SK-N-SH treated with all-trans-retinoic acid at 6 μM for 48 hours (cell line): Measurements from ENCODE around the gene FANCC.

Source experiments
- ATAC-seq: fragments of 200-7000 bp; cut with Tn5 transposase; 3 replicates; pipeline ENCODE4 v1.9.1; 2020; ENCODE audit warnings: mild to moderate bottlenecking, moderate library complexity
- ARNTL ChIP-seq: fragments of 450-650 bp; formaldehyde crosslinking; IDR thresholded peaks from 2 replicates; pipeline ENCODE4 v1.5.0; 2020; ENCODE audit warnings: low read depth, mild to moderate bottlenecking, moderate library complexity, borderline replicate concordance
- BACH2 ChIP-seq: fragments of 250-450 bp; sonication (Bioruptor Pico); IDR thresholded peaks from 2 replicates; pipeline ENCODE4 v1.9.0; 2021; ENCODE audit warnings: mild to moderate bottlenecking, borderline replicate concordance
- CSDC2 ChIP-seq: fragments of 250-450 bp; sonication (Bioruptor Pico); IDR thresholded peaks from 2 replicates; pipeline ENCODE4 v1.5.0; 2020; ENCODE audit warnings: mild to moderate bottlenecking, moderate library complexity
- ESRRG ChIP-seq: fragments of 250-450 bp; sonication (Bioruptor Pico); IDR thresholded peaks from 2 replicates; pipeline ENCODE4 v1.6.1; 2021; ENCODE audit warnings: mild to moderate bottlenecking
- GLIS3 ChIP-seq: fragments of 250-450 bp; sonication (Bioruptor Pico); IDR thresholded peaks from 2 replicates; pipeline ENCODE4 v1.5.0; 2020; ENCODE audit warnings: mild to moderate bottlenecking, moderate library complexity
- ISL1 ChIP-seq: fragments of 250-450 bp; sonication (Bioruptor Pico); IDR thresholded peaks from 2 replicates; pipeline ENCODE4 v2.1.2; 2022; ENCODE audit warnings: mild to moderate bottlenecking, moderate library complexity
- PPARA ChIP-seq: fragments of 250-450 bp; sonication (Bioruptor Pico); IDR thresholded peaks from 2 replicates; pipeline ENCODE4 v1.5.0; 2020; ENCODE audit warnings: mild to moderate bottlenecking, borderline replicate concordance
- RARB ChIP-seq: fragments of 250-450 bp; sonication (Bioruptor Pico); IDR thresholded peaks from 2 replicates; pipeline ENCODE4 v1.8.0; 2021; ENCODE audit warnings: mild to moderate bottlenecking, moderate library complexity
- SNAI2 ChIP-seq: fragments of 250-450 bp; sonication (Bioruptor Pico); IDR thresholded peaks from 2 replicates; pipeline ENCODE4 v1.5.0; 2020; ENCODE audit warnings: mild to moderate bottlenecking, moderate library complexity
- TCF4 ChIP-seq: fragments of 250-450 bp; sonication (Bioruptor Pico); IDR thresholded peaks from 2 replicates; pipeline ENCODE4 v1.8.0; 2021; ENCODE audit warnings: mild to moderate bottlenecking, moderate library complexity, borderline replicate concordance
- ZC3H10 ChIP-seq: fragments of 250-450 bp; sonication (Bioruptor Pico); IDR thresholded peaks from 2 replicates; pipeline ENCODE4 v1.5.1; 2021; ENCODE audit warnings: mild to moderate bottlenecking, moderate library complexity
- ZFP3 ChIP-seq: fragments of 250-450 bp; sonication (Bioruptor Pico); IDR thresholded peaks from 2 replicates; pipeline ENCODE4 v1.5.0; 2020; ENCODE audit warnings: mild to moderate bottlenecking, moderate library complexity
- ZNF565 ChIP-seq: fragments of 450-650 bp; formaldehyde crosslinking; conservative IDR thresholded peaks from 2 replicates; pipeline ENCODE4 v1.5.0; 2020; ENCODE audit warnings: low read depth, mild to moderate bottlenecking, moderate library complexity
- ZNF70 ChIP-seq: fragments of 450-650 bp; formaldehyde crosslinking; IDR thresholded peaks from 2 replicates; pipeline ENCODE4 v1.5.0; 2020; ENCODE audit warnings: mild to moderate bottlenecking, moderate library complexity
- ZNF8 ChIP-seq: fragments of 450-650 bp; formaldehyde crosslinking; IDR thresholded peaks from 2 replicates; pipeline ENCODE4 v1.5.0; 2020; ENCODE audit warnings: mild to moderate bottlenecking, moderate library complexity
- TF ChIP-seq, protein P1 (sequence below): fragments of 250-450 bp; sonication (Bioruptor Pico); IDR thresholded peaks from 2 replicates; pipeline ENCODE4 v1.5.1; 2021; ENCODE audit warnings: mild to moderate bottlenecking, moderate library complexity
- TF ChIP-seq, protein P2 (sequence below): fragments of 250-450 bp; sonication (Bioruptor Pico); IDR thresholded peaks from 2 replicates; pipeline ENCODE4 v1.5.0; 2020; ENCODE audit warnings: mild to moderate bottlenecking, moderate library complexity
- TF ChIP-seq, protein P3 (sequence below): fragments of 250-450 bp; sonication (Bioruptor Pico); IDR thresholded peaks from 2 replicates; pipeline ENCODE4 v1.5.1; 2020; ENCODE audit warnings: low read depth, mild to moderate bottlenecking, moderate library complexity
- TF ChIP-seq, protein P4 (sequence below): fragments of 250-450 bp; sonication (Bioruptor Pico); IDR thresholded peaks from 2 replicates; pipeline ENCODE4 v1.8.0; 2020; ENCODE audit warnings: mild to moderate bottlenecking, moderate library complexity, borderline replicate concordance
- TF ChIP-seq, protein P5 (sequence below): fragments of 250-450 bp; sonication (Bioruptor Pico); IDR thresholded peaks from 2 replicates; pipeline ENCODE4 v1.8.0; 2021; ENCODE audit warnings: low read depth, mild to moderate bottlenecking, moderate library complexity, borderline replicate concordance

FANCC gene

DNA sequence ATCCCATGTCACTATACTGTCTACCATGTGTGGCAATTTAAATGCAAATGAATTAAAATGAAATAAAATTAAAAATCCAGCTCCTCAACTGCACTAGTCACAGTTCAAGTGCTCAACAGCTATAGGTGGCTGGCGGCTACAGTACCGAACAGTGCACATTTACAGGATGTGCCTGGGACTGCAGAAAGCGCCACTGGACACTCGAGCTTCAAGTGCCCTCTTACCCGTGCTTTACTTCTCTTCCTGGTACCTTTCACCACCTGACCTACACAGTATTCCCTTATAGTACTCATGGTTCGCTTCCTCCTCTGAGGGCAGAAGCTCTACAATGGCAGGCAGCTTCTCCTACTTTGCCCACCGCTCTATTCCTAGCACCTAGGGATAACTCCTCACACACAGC lies 166.6 kb downstream of the FANCC start:
- no peak for TF ChIP-seq ISL1
- TF ChIP-seq, protein P1, sequence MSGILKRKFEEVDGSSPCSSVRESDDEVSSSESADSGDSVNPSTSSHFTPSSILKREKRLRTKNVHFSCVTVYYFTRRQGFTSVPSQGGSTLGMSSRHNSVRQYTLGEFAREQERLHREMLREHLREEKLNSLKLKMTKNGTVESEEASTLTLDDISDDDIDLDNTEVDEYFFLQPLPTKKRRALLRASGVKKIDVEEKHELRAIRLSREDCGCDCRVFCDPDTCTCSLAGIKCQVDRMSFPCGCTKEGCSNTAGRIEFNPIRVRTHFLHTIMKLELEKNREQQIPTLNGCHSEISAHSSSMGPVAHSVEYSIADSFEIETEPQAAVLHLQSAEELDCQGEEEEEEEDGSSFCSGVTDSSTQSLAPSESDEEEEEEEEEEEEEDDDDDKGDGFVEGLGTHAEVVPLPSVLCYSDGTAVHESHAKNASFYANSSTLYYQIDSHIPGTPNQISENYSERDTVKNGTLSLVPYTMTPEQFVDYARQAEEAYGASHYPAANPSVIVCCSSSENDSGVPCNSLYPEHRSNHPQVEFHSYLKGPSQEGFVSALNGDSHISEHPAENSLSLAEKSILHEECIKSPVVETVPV (CRISPR knock-in tag) = no peak
- TF ChIP-seq SNAI2 (CRISPR knock-in tag) = no peak
- no peak for ATAC-seq

DNA sequence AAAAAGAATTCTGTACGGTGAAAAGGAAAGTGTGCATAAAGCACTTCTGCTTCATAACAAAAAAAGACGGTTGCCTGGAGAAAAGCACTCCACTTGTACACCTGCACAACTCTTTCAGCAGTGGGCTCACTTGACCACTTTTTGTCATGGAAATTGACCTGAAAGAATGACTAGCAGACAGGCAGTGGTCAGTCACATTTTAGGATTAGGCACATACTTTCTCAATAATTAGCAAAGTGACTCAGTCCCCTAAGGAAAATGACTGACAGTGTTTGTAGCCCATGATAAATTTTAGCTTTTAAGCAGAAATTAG lies 169.3 kb downstream of the FANCC start:
- ATAC-seq = no peak
- TF ChIP-seq ZFP3 (CRISPR knock-in tag) (no peak), ZNF8 (CRISPR knock-in tag) (no peak), SNAI2 (CRISPR knock-in tag) (no peak), RARB (CRISPR knock-in tag) (no peak), TCF4 (CRISPR knock-in tag) (no peak), ESRRG (CRISPR knock-in tag) (no peak), GLIS3 (CRISPR knock-in tag) (no peak), ISL1 (no peak), ARNTL (CRISPR knock-in tag) (no peak), ZNF70 (CRISPR knock-in tag) (no peak), BACH2 (no peak), ZC3H10 (CRISPR knock-in tag) (no peak), CSDC2 (no peak), PPARA (CRISPR knock-in tag) (no peak), ZNF565 (no peak)
- TF ChIP-seq, protein P2, sequence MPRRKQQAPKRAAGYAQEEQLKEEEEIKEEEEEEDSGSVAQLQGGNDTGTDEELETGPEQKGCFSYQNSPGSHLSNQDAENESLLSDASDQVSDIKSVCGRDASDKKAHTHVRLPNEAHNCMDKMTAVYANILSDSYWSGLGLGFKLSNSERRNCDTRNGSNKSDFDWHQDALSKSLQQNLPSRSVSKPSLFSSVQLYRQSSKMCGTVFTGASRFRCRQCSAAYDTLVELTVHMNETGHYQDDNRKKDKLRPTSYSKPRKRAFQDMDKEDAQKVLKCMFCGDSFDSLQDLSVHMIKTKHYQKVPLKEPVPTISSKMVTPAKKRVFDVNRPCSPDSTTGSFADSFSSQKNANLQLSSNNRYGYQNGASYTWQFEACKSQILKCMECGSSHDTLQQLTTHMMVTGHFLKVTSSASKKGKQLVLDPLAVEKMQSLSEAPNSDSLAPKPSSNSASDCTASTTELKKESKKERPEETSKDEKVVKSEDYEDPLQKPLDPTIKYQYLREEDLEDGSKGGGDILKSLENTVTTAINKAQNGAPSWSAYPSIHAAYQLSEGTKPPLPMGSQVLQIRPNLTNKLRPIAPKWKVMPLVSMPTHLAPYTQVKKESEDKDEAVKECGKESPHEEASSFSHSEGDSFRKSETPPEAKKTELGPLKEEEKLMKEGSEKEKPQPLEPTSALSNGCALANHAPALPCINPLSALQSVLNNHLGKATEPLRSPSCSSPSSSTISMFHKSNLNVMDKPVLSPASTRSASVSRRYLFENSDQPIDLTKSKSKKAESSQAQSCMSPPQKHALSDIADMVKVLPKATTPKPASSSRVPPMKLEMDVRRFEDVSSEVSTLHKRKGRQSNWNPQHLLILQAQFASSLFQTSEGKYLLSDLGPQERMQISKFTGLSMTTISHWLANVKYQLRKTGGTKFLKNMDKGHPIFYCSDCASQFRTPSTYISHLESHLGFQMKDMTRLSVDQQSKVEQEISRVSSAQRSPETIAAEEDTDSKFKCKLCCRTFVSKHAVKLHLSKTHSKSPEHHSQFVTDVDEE = no peak
- TF ChIP-seq, protein P3, sequence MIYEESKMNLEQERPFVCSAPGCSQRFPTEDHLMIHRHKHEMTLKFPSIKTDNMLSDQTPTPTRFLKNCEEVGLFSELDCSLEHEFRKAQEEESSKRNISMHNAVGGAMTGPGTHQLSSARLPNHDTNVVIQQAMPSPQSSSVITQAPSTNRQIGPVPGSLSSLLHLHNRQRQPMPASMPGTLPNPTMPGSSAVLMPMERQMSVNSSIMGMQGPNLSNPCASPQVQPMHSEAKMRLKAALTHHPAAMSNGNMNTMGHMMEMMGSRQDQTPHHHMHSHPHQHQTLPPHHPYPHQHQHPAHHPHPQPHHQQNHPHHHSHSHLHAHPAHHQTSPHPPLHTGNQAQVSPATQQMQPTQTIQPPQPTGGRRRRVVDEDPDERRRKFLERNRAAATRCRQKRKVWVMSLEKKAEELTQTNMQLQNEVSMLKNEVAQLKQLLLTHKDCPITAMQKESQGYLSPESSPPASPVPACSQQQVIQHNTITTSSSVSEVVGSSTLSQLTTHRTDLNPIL = no peak
- TF ChIP-seq, protein P4, sequence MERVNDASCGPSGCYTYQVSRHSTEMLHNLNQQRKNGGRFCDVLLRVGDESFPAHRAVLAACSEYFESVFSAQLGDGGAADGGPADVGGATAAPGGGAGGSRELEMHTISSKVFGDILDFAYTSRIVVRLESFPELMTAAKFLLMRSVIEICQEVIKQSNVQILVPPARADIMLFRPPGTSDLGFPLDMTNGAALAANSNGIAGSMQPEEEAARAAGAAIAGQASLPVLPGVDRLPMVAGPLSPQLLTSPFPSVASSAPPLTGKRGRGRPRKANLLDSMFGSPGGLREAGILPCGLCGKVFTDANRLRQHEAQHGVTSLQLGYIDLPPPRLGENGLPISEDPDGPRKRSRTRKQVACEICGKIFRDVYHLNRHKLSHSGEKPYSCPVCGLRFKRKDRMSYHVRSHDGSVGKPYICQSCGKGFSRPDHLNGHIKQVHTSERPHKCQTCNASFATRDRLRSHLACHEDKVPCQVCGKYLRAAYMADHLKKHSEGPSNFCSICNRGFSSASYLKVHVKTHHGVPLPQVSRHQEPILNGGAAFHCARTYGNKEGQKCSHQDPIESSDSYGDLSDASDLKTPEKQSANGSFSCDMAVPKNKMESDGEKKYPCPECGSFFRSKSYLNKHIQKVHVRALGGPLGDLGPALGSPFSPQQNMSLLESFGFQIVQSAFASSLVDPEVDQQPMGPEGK (CRISPR knock-in tag) = no peak
- TF ChIP-seq, protein P5, sequence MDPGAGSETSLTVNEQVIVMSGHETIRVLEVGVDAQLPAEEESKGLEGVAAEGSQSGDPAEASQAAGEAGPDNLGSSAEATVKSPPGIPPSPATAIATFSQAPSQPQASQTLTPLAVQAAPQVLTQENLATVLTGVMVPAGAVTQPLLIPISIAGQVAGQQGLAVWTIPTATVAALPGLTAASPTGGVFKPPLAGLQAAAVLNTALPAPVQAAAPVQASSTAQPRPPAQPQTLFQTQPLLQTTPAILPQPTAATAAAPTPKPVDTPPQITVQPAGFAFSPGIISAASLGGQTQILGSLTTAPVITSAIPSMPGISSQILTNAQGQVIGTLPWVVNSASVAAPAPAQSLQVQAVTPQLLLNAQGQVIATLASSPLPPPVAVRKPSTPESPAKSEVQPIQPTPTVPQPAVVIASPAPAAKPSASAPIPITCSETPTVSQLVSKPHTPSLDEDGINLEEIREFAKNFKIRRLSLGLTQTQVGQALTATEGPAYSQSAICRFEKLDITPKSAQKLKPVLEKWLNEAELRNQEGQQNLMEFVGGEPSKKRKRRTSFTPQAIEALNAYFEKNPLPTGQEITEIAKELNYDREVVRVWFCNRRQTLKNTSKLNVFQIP (CRISPR knock-in tag) = no peak
- TF ChIP-seq, protein P1 (CRISPR knock-in tag) = no peak

DNA sequence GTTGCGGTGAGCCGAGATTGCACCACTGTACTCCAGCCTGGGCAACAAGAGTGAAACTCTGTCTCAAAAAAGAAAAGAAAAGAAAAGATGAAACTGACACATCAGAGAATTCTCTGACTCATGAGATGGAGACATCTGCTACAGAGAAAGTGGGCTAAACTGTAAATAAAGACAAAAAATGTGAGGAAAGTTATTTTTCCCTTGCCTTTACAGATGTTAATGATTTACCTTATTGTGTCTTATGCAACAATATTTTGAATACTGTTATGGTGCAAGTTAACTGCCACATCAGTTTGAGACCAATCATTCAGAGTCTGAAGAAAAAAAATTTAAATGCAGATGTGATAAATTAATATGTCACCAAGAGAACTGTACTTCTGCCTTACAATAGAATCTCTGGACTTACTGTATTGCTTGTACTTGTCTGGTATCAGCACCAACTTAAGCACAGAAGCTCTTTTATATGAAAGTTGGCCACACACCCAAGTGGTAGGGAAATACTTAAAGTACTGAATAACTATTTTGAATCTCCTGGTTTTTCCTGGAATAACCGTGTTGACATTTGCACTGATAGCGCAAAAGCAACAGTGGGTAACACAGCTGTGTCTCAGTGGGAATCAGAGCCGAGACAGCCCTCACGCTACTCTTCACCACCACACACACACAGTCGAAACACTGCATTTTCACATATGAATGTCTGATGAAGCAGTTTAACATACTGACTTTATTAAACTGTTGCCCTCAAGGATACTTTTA lies 169.9 kb downstream of the FANCC start:
- no peak for TF ChIP-seq PPARA (CRISPR knock-in tag)
- TF ChIP-seq ESRRG (CRISPR knock-in tag) = no peak
- TF ChIP-seq GLIS3 (CRISPR knock-in tag) = no peak
- TF ChIP-seq ZNF70 (CRISPR knock-in tag) = no peak
- no peak for TF ChIP-seq ZC3H10 (CRISPR knock-in tag)
- TF ChIP-seq, all 23 proteins: peak for 0
- no peak for ATAC-seq
